HEK293 (cell line): ENCODE results near the gene PRSS8.
A peak's percentile ranks its signal among the peaks of the same experiment; 100 is the strongest.

Source experiments
- FEZF1 ChIP-seq: fragments of 450-650 bp; formaldehyde crosslinking; IDR thresholded peaks from 2 replicates; pipeline ENCODE4 v1.5.1; 2016; ENCODE audit warnings: missing biosample characterization, missing genetic modification characterization
- HOXD13 ChIP-seq: sonication (generic); formaldehyde crosslinking; IDR thresholded peaks from 2 replicates; pipeline ENCODE4 v1.8.0; 2022; ENCODE audit warnings: missing genetic modification reagents, borderline replicate concordance
- MEIS1 ChIP-seq: sonication (generic); formaldehyde crosslinking; IDR thresholded peaks from 2 replicates; pipeline ENCODE4 v1.8.1; 2022; ENCODE audit warnings: missing genetic modification reagents, mild to moderate bottlenecking, borderline replicate concordance
- SP2 ChIP-seq: fragments of 450-650 bp; formaldehyde crosslinking; IDR thresholded peaks from 2 replicates; pipeline ENCODE4 v1.5.1; 2016; ENCODE audit warnings: missing biosample characterization, missing genetic modification characterization
- TRIM28 ChIP-seq: IDR thresholded peaks from 2 replicates; pipeline ENCODE4 v1.6.1; 2011; ENCODE audit warnings: low read length, control low read depth, borderline replicate concordance
- YY2 ChIP-seq: fragments of 450-650 bp; formaldehyde crosslinking; IDR thresholded peaks from 2 replicates; pipeline ENCODE4 v1.5.1; 2016; ENCODE audit warnings: missing biosample characterization, missing genetic modification characterization
- ZBTB17 ChIP-seq: fragments of 450-650 bp; formaldehyde crosslinking; IDR thresholded peaks from 2 replicates; pipeline ENCODE4 v1.5.1; 2016; ENCODE audit warnings: missing biosample characterization, missing genetic modification characterization
- ZBTB8A ChIP-seq: fragments of 450-650 bp; formaldehyde crosslinking; IDR thresholded peaks from 2 replicates; pipeline ENCODE4 v1.5.1; 2016; ENCODE audit warnings: missing biosample characterization, missing genetic modification characterization
- ZIC2 ChIP-seq: fragments of 450-650 bp; formaldehyde crosslinking; IDR thresholded peaks from 2 replicates; pipeline ENCODE4 v1.5.1; 2016; ENCODE audit warnings: missing biosample characterization, missing genetic modification characterization
- ZNF239 ChIP-seq: fragments of 450-650 bp; formaldehyde crosslinking; IDR thresholded peaks from 2 replicates; pipeline ENCODE4 v1.5.1; 2016; ENCODE audit warnings: missing biosample characterization, missing genetic modification characterization
- ZNF24 ChIP-seq: fragments of 450-650 bp; formaldehyde crosslinking; IDR thresholded peaks from 2 replicates; pipeline ENCODE4 v1.5.1; 2016; ENCODE audit warnings: missing biosample characterization, missing genetic modification characterization
- ZNF473 ChIP-seq: fragments of 450-650 bp; formaldehyde crosslinking; IDR thresholded peaks from 2 replicates; pipeline ENCODE4 v1.5.1; 2017; ENCODE audit warnings: missing biosample characterization, missing genetic modification characterization
- ZNF621 ChIP-seq: fragments of 450-650 bp; formaldehyde crosslinking; IDR thresholded peaks from 2 replicates; pipeline ENCODE4 v1.5.1; 2017; ENCODE audit warnings: missing biosample characterization, missing genetic modification characterization
- ZNF76 ChIP-seq: fragments of 450-650 bp; formaldehyde crosslinking; IDR thresholded peaks from 2 replicates; pipeline ENCODE4; 2016; ENCODE audit warnings: low read depth, missing biosample characterization, missing genetic modification characterization, borderline replicate concordance
- ZNF777 ChIP-seq: fragments of 450-650 bp; formaldehyde crosslinking; IDR thresholded peaks from 2 replicates; pipeline ENCODE4 v1.5.1; 2017; ENCODE audit warnings: missing biosample characterization, missing genetic modification characterization, borderline replicate concordance
- ZSCAN23 ChIP-seq: fragments of 450-650 bp; formaldehyde crosslinking; IDR thresholded peaks from 2 replicates; pipeline ENCODE4 v1.5.1; 2016; ENCODE audit warnings: missing biosample characterization, missing genetic modification characterization
- TF ChIP-seq, protein P1 (sequence below): fragments of 450-650 bp; formaldehyde crosslinking; IDR thresholded peaks from 2 replicates; pipeline ENCODE4 v1.5.1; 2017; ENCODE audit warnings: missing biosample characterization, missing genetic modification characterization
- TF ChIP-seq, protein P2 (sequence below): IDR thresholded peaks from 2 replicates; pipeline ENCODE4 v1.6.1; 2011; ENCODE audit warnings: mild to moderate bottlenecking, low read depth, low read length, borderline replicate concordance
- TF ChIP-seq, protein P3 (sequence below): fragments of 450-650 bp; formaldehyde crosslinking; IDR thresholded peaks from 2 replicates; pipeline ENCODE4 v1.5.1; 2016; ENCODE audit warnings: missing biosample characterization, missing genetic modification characterization
- TF ChIP-seq, protein P4 (sequence below): fragments of 450-650 bp; formaldehyde crosslinking; IDR thresholded peaks from 2 replicates; pipeline ENCODE4 v1.5.1; 2017; ENCODE audit warnings: missing biosample characterization, missing genetic modification characterization
- TF ChIP-seq, protein P5 (sequence below): fragments of 450-650 bp; formaldehyde crosslinking; conservative IDR thresholded peaks from 2 replicates; pipeline ENCODE4 v1.5.1; 2016; ENCODE audit warnings: low read depth, missing biosample characterization, missing genetic modification characterization
- TF ChIP-seq, protein P6 (sequence below): fragments of 450-650 bp; formaldehyde crosslinking; IDR thresholded peaks from 2 replicates; pipeline ENCODE4 v1.5.1; 2016; ENCODE audit warnings: missing biosample characterization, missing genetic modification characterization, borderline replicate concordance

The PRSS8 gene

DNA sequence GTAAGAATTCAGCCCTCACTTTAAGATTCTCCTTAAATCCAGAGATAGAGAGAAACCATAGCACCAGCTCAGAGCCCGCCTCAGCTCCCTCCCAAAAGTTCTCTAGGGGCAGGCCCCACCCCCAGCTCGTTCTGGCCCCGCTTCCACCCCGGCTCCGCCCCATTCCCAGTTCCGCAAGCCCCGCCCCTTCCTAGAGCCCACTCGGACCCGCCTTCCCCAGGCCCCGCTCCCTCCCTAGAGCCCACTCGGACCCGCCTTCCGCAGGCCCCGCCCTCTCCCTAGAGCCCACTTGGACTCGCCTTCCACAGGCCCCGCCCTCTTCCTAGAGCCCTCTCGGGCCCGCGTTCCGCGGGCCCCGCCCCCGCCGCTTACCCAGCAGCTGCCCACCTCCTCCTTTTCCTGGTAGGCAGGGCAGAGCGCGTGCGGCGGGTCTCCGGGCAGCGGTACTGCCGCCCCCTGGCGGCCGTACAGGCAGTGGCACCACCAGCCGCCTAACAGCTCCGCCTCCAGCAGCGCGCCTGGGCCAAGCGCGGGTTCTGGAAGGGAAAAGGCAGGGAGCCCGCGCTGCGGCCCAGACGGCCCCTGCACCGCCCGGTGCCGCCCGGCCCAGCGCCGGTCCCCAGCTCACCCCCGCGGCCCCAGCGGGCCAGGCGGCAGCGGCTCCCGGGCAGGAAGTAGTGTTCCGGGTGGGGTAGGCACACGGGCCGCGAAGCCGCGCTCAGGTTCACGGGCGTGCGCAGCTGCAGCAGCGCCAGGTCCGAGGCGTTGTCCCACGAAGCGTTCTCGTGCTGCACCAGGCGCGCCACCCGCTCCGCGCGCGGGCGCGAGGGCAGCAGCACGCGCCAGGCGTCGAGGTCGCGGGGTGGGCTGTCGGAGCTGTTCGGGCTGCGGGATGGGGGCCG, 6.8 kb upstream of the PRSS8 start (continued):
- peak; percentile 99 for TF ChIP-seq SP2
- no peak for TF ChIP-seq ZNF24 (tag by site-specific recombination)
- TF ChIP-seq, protein P1, sequence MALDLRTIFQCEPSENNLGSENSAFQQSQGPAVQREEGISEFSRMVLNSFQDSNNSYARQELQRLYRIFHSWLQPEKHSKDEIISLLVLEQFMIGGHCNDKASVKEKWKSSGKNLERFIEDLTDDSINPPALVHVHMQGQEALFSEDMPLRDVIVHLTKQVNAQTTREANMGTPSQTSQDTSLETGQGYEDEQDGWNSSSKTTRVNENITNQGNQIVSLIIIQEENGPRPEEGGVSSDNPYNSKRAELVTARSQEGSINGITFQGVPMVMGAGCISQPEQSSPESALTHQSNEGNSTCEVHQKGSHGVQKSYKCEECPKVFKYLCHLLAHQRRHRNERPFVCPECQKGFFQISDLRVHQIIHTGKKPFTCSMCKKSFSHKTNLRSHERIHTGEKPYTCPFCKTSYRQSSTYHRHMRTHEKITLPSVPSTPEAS (tag by site-specific recombination) = no peak
- TF ChIP-seq, protein P2, sequence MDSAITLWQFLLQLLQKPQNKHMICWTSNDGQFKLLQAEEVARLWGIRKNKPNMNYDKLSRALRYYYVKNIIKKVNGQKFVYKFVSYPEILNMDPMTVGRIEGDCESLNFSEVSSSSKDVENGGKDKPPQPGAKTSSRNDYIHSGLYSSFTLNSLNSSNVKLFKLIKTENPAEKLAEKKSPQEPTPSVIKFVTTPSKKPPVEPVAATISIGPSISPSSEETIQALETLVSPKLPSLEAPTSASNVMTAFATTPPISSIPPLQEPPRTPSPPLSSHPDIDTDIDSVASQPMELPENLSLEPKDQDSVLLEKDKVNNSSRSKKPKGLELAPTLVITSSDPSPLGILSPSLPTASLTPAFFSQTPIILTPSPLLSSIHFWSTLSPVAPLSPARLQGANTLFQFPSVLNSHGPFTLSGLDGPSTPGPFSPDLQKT = no peak
- TF ChIP-seq HOXD13 = no peak
- no peak for TF ChIP-seq FEZF1 (tag by site-specific recombination)
- TF ChIP-seq ZBTB8A (tag by site-specific recombination) = peak; percentile 81
- TF ChIP-seq ZNF239 = no peak
- no peak for TF ChIP-seq MEIS1 (CRISPR knock-in tag)
- TF ChIP-seq, protein P3, sequence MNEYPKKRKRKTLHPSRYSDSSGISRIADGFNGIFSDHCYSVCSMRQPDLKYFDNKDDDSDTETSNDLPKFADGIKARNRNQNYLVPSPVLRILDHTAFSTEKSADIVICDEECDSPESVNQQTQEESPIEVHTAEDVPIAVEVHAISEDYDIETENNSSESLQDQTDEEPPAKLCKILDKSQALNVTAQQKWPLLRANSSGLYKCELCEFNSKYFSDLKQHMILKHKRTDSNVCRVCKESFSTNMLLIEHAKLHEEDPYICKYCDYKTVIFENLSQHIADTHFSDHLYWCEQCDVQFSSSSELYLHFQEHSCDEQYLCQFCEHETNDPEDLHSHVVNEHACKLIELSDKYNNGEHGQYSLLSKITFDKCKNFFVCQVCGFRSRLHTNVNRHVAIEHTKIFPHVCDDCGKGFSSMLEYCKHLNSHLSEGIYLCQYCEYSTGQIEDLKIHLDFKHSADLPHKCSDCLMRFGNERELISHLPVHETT (tag by site-specific recombination) = 0 out of 2 replicates have a peak, but pooled peaks have one; percentile 17
- TF ChIP-seq ZNF777 (tag by site-specific recombination) = no peak
- TF ChIP-seq, protein P4, sequence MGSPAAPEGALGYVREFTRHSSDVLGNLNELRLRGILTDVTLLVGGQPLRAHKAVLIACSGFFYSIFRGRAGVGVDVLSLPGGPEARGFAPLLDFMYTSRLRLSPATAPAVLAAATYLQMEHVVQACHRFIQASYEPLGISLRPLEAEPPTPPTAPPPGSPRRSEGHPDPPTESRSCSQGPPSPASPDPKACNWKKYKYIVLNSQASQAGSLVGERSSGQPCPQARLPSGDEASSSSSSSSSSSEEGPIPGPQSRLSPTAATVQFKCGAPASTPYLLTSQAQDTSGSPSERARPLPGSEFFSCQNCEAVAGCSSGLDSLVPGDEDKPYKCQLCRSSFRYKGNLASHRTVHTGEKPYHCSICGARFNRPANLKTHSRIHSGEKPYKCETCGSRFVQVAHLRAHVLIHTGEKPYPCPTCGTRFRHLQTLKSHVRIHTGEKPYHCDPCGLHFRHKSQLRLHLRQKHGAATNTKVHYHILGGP (tag by site-specific recombination) = no peak
- no peak for TF ChIP-seq ZNF473 (tag by site-specific recombination)
- TF ChIP-seq ZSCAN23 (tag by site-specific recombination) = no peak
- TF ChIP-seq, protein P5, sequence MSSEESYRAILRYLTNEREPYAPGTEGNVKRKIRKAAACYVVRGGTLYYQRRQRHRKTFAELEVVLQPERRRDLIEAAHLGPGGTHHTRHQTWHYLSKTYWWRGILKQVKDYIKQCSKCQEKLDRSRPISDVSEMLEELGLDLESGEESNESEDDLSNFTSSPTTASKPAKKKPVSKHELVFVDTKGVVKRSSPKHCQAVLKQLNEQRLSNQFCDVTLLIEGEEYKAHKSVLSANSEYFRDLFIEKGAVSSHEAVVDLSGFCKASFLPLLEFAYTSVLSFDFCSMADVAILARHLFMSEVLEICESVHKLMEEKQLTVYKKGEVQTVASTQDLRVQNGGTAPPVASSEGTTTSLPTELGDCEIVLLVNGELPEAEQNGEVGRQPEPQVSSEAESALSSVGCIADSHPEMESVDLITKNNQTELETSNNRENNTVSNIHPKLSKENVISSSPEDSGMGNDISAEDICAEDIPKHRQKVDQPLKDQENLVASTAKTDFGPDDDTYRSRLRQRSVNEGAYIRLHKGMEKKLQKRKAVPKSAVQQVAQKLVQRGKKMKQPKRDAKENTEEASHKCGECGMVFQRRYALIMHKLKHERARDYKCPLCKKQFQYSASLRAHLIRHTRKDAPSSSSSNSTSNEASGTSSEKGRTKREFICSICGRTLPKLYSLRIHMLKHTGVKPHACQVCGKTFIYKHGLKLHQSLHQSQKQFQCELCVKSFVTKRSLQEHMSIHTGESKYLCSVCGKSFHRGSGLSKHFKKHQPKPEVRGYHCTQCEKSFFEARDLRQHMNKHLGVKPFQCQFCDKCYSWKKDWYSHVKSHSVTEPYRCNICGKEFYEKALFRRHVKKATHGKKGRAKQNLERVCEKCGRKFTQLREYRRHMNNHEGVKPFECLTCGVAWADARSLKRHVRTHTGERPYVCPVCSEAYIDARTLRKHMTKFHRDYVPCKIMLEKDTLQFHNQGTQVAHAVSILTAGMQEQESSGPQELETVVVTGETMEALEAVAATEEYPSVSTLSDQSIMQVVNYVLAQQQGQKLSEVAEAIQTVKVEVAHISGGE = no peak
- no peak for TF ChIP-seq YY2 (tag by site-specific recombination)
- TF ChIP-seq ZIC2 = peak; percentile 10; the same call in 1 of the 2 replicates
- no peak for TF ChIP-seq TRIM28
- peak; percentile 51; the same call in 1 of the 2 replicates for TF ChIP-seq ZNF76 (tag by site-specific recombination)
- TF ChIP-seq ZBTB17 = no peak; the same call in 1 of the 2 replicates
- no peak for TF ChIP-seq ZNF621 (tag by site-specific recombination)
- TF ChIP-seq, protein P6, sequence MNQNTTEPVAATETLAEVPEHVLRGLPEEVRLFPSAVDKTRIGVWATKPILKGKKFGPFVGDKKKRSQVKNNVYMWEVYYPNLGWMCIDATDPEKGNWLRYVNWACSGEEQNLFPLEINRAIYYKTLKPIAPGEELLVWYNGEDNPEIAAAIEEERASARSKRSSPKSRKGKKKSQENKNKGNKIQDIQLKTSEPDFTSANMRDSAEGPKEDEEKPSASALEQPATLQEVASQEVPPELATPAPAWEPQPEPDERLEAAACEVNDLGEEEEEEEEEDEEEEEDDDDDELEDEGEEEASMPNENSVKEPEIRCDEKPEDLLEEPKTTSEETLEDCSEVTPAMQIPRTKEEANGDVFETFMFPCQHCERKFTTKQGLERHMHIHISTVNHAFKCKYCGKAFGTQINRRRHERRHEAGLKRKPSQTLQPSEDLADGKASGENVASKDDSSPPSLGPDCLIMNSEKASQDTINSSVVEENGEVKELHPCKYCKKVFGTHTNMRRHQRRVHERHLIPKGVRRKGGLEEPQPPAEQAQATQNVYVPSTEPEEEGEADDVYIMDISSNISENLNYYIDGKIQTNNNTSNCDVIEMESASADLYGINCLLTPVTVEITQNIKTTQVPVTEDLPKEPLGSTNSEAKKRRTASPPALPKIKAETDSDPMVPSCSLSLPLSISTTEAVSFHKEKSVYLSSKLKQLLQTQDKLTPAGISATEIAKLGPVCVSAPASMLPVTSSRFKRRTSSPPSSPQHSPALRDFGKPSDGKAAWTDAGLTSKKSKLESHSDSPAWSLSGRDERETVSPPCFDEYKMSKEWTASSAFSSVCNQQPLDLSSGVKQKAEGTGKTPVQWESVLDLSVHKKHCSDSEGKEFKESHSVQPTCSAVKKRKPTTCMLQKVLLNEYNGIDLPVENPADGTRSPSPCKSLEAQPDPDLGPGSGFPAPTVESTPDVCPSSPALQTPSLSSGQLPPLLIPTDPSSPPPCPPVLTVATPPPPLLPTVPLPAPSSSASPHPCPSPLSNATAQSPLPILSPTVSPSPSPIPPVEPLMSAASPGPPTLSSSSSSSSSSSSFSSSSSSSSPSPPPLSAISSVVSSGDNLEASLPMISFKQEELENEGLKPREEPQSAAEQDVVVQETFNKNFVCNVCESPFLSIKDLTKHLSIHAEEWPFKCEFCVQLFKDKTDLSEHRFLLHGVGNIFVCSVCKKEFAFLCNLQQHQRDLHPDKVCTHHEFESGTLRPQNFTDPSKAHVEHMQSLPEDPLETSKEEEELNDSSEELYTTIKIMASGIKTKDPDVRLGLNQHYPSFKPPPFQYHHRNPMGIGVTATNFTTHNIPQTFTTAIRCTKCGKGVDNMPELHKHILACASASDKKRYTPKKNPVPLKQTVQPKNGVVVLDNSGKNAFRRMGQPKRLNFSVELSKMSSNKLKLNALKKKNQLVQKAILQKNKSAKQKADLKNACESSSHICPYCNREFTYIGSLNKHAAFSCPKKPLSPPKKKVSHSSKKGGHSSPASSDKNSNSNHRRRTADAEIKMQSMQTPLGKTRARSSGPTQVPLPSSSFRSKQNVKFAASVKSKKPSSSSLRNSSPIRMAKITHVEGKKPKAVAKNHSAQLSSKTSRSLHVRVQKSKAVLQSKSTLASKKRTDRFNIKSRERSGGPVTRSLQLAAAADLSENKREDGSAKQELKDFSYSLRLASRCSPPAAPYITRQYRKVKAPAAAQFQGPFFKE (tag by site-specific recombination) = no peak
